ENCODE data around the gene MYADML2. TPM values are rescaled to one million over a fixed set of nuclear protein-coding genes. Genes with fewer than 3 reads are reported as not detected.
A peak's percentile ranks its signal among the peaks of the same experiment; 100 is the strongest.

Gene MYADML2
- total and polyA plus RNA-seq, 10 donors, result not detected

- no peak for TF ChIP-seq POLR2AphosphoS5 (IDR thresholded peaks at IDR 0.05)
- no peak for TF ChIP-seq CTCF (IDR thresholded peaks at IDR 0.05 in 8 of 11, conservative IDR thresholded peaks at IDR 0.05 in 3 of 11)
- no peak for TF ChIP-seq POLR2A (IDR thresholded peaks at IDR 0.05)
- DNase-seq, result no peak
- Histone ChIP-seq H3K36me3 (no peaks in the 10 kb centered on the region), H3K9me3 (no peaks in the 10 kb centered on the region), H3K4me1 (no peaks in the 10 kb centered on the region), H3K27ac (no peak overlapping the region), H3K27me3 (replicated peaks in 1 of 7) (peaks cover 0 to 37% (median 8%) of the 10 kb centered on the region in 7 donors), H3K4me3 (no peak overlapping the region)
- intact Hi-C loops (cut with DNase I; ENCODE audit: low total_unique reads), result no loop called here
- 36 to 48% (median 45%) methylated on average over 13 of the region's 13 CpGs for WGBS, 5 donors
These were observed 5.0 kb upstream of the MYADML2 start for GRCh38 chr17:81951785-81952684.

GRCh38 chr17:81950501-81950900 is 3.5 kb upstream of the MYADML2 start:
- Histone ChIP-seq H3K4me3 (no peak overlapping the region), H3K27me3 (replicated peaks in 1 of 7) (peaks cover 0 to 27% (median 0%) of the 10 kb centered on the region in 7 donors), H3K27ac (no peak overlapping the region), H3K36me3 (no peaks in the 10 kb centered on the region), H3K4me1 (no peaks in the 10 kb centered on the region), H3K9me3 (no peaks in the 10 kb centered on the region)
- 84 to 91% (median 88%) methylated on average over 15 of the region's 15 CpGs for WGBS, 5 donors
- intact Hi-C loops (cut with DNase I; ENCODE audit: low total_unique reads), result no loop called here
- TF ChIP-seq POLR2A (IDR thresholded peaks at IDR 0.05), result no peak
- no peak for TF ChIP-seq CTCF (IDR thresholded peaks at IDR 0.05 in 8 of 11, conservative IDR thresholded peaks at IDR 0.05 in 3 of 11)
- no peak for TF ChIP-seq POLR2AphosphoS5 (IDR thresholded peaks at IDR 0.05)
- no peak for DNase-seq

GRCh38 chr17:81948635-81949378 is 1.8 kb upstream of the MYADML2 start:
- Histone ChIP-seq H3K36me3 (no peaks in the 10 kb centered on the region), H3K4me1 (no peaks in the 10 kb centered on the region), H3K9me3 (no peaks in the 10 kb centered on the region), H3K4me3 (no peak overlapping the region), H3K27me3 (replicated peaks in 1 of 7) (peaks cover 0 to 23% (median 0%) of the 10 kb centered on the region in 7 donors), H3K27ac (no peak overlapping the region)
- intact Hi-C loops (cut with DNase I; ENCODE audit: low total_unique reads), result no loop called here
- 72 to 87% (median 82%) methylated on average over 15 to 17 of the region's 17 CpGs for WGBS, 5 donors
- DNase-seq, result peak; percentile 65
- TF ChIP-seq CTCF (IDR thresholded peaks at IDR 0.05 in 8 of 11, conservative IDR thresholded peaks at IDR 0.05 in 3 of 11) (no peak), POLR2A (IDR thresholded peaks at IDR 0.05) (no peak), POLR2AphosphoS5 (IDR thresholded peaks at IDR 0.05) (no peak)

- Histone ChIP-seq H3K9me3 (no peaks in the 10 kb centered on the region), H3K4me3 (no peak overlapping the region), H3K27ac (no peak overlapping the region), H3K36me3 (no peaks in the 10 kb centered on the region), H3K27me3 (replicated peaks in 1 of 7) (peaks cover 0 to 52% (median 14%) of the 10 kb centered on the region in 7 donors), H3K4me1 (peaks cover 0 to 3% (median 0%) of the 10 kb centered on the region in 6 donors)
- TF ChIP-seq CTCF (IDR thresholded peaks at IDR 0.05 in 8 of 11, conservative IDR thresholded peaks at IDR 0.05 in 3 of 11) (no peak), POLR2A (IDR thresholded peaks at IDR 0.05) (no peak), POLR2AphosphoS5 (IDR thresholded peaks at IDR 0.05) (no peak)
- intact Hi-C loops (cut with DNase I; ENCODE audit: low total_unique reads), result no loop called here
- WGBS, 5 donors, result 79 to 91% (median 88%) methylated on average over 9 of the region's 9 CpGs
- no peak for DNase-seq
These were observed 2.2 kb downstream of the MYADML2 start for GRCh38 chr17:81944858-81945257.
